ENCODE measurements around the gene DLG2. TPM values are rescaled to one million over a fixed set of nuclear protein-coding genes. Genes with fewer than 3 reads are reported as not detected.
A peak's percentile ranks its signal among the peaks of the same experiment; 100 is the strongest.

The DLG2 gene
- total RNA-seq, 1 donor from 2014 or later: 7.2 TPM

- Histone ChIP-seq H3K4me3 (no peak overlapping the region), H3K27me3 (ENCODE audit: low read depth) (no peaks in the 10 kb centered on the region), H3K27ac (no peak overlapping the region), H3K4me1 (no peaks in the 10 kb centered on the region), H3K9me3 (no peaks in the 10 kb centered on the region), H3K36me3 (no peaks in the 10 kb centered on the region)
- peak; percentile 74 for TF ChIP-seq CTCF (IDR thresholded peaks at IDR 0.05)
- no peak for DNase-seq
- intact Hi-C loops (cut with DNase I): no loop called here
- ATAC-seq: peak in 1 of 2 donors; percentile 51
Observed at GRCh38 chr11:84384731-84385130, 1242.4 kb downstream of the DLG2 start.

- no peak for DNase-seq
- intact Hi-C loops (cut with DNase I): no loop called here
- TF ChIP-seq CTCF (IDR thresholded peaks at IDR 0.05): no peak
Observed at GRCh38 chr11:84383576-84383975, 1243.6 kb downstream of the DLG2 start.

GRCh38 chr11:84381666-84382065 is 1245.5 kb downstream of the DLG2 start:
- H3K27me3 ChIP-seq (ENCODE audit: low read depth): no peaks in the 10 kb centered on the region
- TF ChIP-seq CTCF (IDR thresholded peaks at IDR 0.05): no peak
- DNase-seq (no peak), ATAC-seq (no peak)
- H3K36me3 ChIP-seq: no peaks in the 10 kb centered on the region
- no peak overlapping the region for H3K4me3 ChIP-seq
- H3K9me3 ChIP-seq: no peaks in the 10 kb centered on the region
- H3K4me1 ChIP-seq: no peaks in the 10 kb centered on the region
- intact Hi-C loops (cut with DNase I): no loop called here
- no peak overlapping the region for H3K27ac ChIP-seq

More at GRCh38 chr11:84383576-84383975, 1243.6 kb downstream of the DLG2 start:
- no peaks in the 10 kb centered on the region for H3K36me3 ChIP-seq
- H3K4me3 ChIP-seq: no peak overlapping the region
- ATAC-seq: no peak
- H3K27ac ChIP-seq: no peak overlapping the region
- H3K9me3 ChIP-seq: no peaks in the 10 kb centered on the region
- no peaks in the 10 kb centered on the region for H3K4me1 ChIP-seq
- no peaks in the 10 kb centered on the region for H3K27me3 ChIP-seq (ENCODE audit: low read depth)

- TF ChIP-seq CTCF (IDR thresholded peaks at IDR 0.05): no peak
- H3K36me3 ChIP-seq: no peaks in the 10 kb centered on the region
- ATAC-seq: no peak
Observed at GRCh38 chr11:84372381-84372950, 1254.7 kb downstream of the DLG2 start.

GRCh38 chr11:84358034-84358433 is 1269.1 kb downstream of the DLG2 start:
- Histone ChIP-seq H3K9me3 (no peaks in the 10 kb centered on the region), H3K27ac (no peak overlapping the region), H3K4me3 (no peak overlapping the region), H3K4me1 (no peaks in the 10 kb centered on the region), H3K36me3 (no peaks in the 10 kb centered on the region), H3K27me3 (ENCODE audit: low read depth) (no peaks in the 10 kb centered on the region)
- no peak for TF ChIP-seq CTCF (IDR thresholded peaks at IDR 0.05)
- DNase-seq: no peak
- intact Hi-C loops (cut with DNase I): no loop called here
- no peak for ATAC-seq

More at GRCh38 chr11:84372381-84372950, 1254.7 kb downstream of the DLG2 start:
- Histone ChIP-seq H3K4me3 (no peak overlapping the region), H3K27ac (no peak overlapping the region), H3K9me3 (no peaks in the 10 kb centered on the region), H3K27me3 (ENCODE audit: low read depth) (no peaks in the 10 kb centered on the region), H3K4me1 (no peaks in the 10 kb centered on the region)
- DNase-seq: no peak
- intact Hi-C loops (cut with DNase I): no loop called here
